ENCODE data around the gene RHOT1. TPM values are rescaled to one million over a fixed set of nuclear protein-coding genes. Genes with fewer than 3 reads are reported as not detected.

Gene RHOT1
- total RNA-seq, 1 donor from 2014 or later = 36.1 TPM

DNA sequence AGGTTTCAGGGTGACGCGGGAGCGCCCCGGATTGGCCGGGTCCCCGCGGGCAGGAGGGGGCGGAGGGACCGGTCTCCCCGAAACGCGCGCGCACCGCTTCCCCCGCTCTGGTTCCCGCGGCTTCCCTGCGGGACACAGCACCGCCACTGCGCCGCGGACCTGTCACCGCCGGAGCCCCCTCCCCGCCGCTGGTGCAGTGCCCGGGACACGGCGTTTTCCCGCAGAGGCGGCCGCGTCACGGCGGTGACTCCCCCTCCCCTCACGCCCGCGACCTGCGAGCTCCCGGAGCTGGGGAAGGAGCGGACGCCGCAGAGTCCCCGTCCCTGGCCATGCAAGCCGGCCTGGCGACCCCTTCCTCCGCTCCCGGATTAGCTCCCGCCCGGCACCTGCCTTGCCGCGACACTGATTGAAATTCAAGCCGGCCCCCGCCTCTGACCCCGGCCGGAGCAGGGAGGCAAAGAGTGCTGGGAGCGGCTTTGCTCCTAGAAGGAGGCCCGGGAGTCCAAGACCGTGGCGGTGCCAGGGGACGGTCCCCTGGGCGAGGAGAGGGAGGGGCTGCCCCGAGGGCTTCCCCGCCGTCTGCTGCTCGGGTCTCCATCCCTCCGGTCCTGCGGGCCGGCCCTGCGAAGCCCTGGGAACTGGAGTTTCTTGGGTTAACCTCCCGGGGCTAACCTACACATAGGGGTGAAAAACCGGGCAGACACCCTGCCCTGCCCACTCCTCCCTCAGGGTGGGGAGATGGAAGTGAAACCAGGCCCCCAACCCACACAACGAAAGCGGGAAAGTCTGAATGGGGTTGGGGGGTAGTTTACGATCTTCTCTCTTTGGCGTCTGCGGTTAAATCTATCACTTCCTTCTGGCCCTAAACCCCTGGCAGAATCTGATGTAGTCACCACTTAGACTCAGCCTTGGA lies 124.3 kb downstream of the RHOT1 start:
- Mint-ChIP-seq H3K36me3 (ENCODE audit: unreplicated experiment) (peaks cover 9% of the 10 kb centered on the region), H3K4me3 (ENCODE audit: unreplicated experiment) (peak overlapping the region; percentile 97), H3K4me1 (ENCODE audit: low read depth, unreplicated experiment) (peaks cover 52% of the 10 kb centered on the region), H3K27ac (ENCODE audit: unreplicated experiment) (peak overlapping the region; percentile 96), H3K27me3 (ENCODE audit: unreplicated experiment) (peaks cover 16% of the 10 kb centered on the region), H3K9me3 (ENCODE audit: unreplicated experiment) (peaks cover 36% of the 10 kb centered on the region)
- DNase-seq = peak; percentile 78
- TF ChIP-seq, protein P1, sequence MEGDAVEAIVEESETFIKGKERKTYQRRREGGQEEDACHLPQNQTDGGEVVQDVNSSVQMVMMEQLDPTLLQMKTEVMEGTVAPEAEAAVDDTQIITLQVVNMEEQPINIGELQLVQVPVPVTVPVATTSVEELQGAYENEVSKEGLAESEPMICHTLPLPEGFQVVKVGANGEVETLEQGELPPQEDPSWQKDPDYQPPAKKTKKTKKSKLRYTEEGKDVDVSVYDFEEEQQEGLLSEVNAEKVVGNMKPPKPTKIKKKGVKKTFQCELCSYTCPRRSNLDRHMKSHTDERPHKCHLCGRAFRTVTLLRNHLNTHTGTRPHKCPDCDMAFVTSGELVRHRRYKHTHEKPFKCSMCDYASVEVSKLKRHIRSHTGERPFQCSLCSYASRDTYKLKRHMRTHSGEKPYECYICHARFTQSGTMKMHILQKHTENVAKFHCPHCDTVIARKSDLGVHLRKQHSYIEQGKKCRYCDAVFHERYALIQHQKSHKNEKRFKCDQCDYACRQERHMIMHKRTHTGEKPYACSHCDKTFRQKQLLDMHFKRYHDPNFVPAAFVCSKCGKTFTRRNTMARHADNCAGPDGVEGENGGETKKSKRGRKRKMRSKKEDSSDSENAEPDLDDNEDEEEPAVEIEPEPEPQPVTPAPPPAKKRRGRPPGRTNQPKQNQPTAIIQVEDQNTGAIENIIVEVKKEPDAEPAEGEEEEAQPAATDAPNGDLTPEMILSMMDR (IDR thresholded peaks at IDR 0.05; ENCODE audit: partially characterized antibody, unreplicated experiment) = no peak

DNA sequence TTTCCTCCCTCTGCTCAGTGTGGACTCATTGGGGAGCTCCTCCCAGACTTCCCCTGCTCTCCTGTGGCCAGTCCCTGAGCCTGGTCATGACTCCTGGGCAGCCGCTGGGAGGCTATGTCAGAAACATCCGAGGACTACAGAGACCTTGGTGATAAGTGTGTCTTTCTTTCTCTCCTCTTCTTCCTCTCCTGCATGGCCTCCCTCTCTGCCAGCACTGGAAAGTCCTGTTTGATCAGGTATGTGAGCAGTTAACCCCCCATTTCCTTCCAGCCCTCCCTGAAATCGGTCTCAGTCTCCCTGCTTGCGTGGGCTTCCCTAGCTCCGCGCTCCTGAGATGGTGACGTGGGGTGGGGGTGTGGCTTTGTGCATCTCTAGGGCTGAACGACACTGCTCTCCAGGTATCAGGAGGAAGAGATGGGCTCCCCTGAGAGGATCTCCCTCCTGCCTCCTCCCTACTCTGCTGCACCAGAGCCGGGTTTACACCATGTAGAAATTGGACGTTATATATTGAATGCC lies 125.4 kb downstream of the RHOT1 start:
- peaks cover 9% of the 10 kb centered on the region for H3K36me3 Mint-ChIP-seq (ENCODE audit: unreplicated experiment)
- TF ChIP-seq, protein P1 (IDR thresholded peaks at IDR 0.05; ENCODE audit: partially characterized antibody, unreplicated experiment) = no peak
- H3K4me3 Mint-ChIP-seq (ENCODE audit: unreplicated experiment) = peak overlapping the region; percentile 97
- peak overlapping the region; percentile 96 for H3K27ac Mint-ChIP-seq (ENCODE audit: unreplicated experiment)
- peaks cover 54% of the 10 kb centered on the region for H3K4me1 Mint-ChIP-seq (ENCODE audit: low read depth, unreplicated experiment)
- H3K9me3 Mint-ChIP-seq (ENCODE audit: unreplicated experiment) = peaks cover 34% of the 10 kb centered on the region
- H3K27me3 Mint-ChIP-seq (ENCODE audit: unreplicated experiment) = peaks cover 16% of the 10 kb centered on the region
- peak; percentile 62 for DNase-seq

DNA sequence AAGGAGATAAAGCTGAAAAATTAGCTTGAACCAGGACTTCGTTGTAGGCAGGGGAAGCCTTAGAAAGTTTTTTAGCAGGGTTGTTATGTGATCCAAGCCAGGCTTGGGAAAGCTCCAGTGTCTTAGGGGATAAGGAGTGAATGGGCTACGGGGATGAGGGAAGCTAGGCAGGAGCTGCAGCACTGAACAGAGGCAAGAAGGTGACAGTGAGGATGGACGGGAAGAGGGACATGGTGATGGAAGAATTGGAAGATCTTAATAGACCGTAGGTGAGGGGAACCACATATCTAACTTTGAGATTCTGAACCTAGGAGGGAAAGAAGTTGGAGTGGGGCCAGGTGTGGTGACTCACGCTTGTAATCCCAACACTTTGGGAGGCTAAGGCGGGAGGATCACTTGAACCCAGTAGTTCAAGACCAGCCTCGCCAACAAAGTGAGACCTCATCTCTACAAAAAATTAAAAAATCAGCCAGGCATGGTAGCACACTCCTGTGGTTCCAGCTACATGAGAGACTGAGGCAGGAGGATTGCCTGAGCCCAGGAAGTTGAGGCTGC lies 126.5 kb downstream of the RHOT1 start:
- peaks cover 16% of the 10 kb centered on the region for H3K27me3 Mint-ChIP-seq (ENCODE audit: unreplicated experiment)
- H3K4me3 Mint-ChIP-seq (ENCODE audit: unreplicated experiment) = peak overlapping the region; percentile 97
- peaks cover 50% of the 10 kb centered on the region for H3K4me1 Mint-ChIP-seq (ENCODE audit: low read depth, unreplicated experiment)
- H3K36me3 Mint-ChIP-seq (ENCODE audit: unreplicated experiment) = peaks cover 5% of the 10 kb centered on the region
- DNase-seq = no peak
- TF ChIP-seq, protein P1 (IDR thresholded peaks at IDR 0.05; ENCODE audit: partially characterized antibody, unreplicated experiment) = no peak
- peak overlapping the region; percentile 96 for H3K27ac Mint-ChIP-seq (ENCODE audit: unreplicated experiment)
- H3K9me3 Mint-ChIP-seq (ENCODE audit: unreplicated experiment) = peaks cover 31% of the 10 kb centered on the region

DNA sequence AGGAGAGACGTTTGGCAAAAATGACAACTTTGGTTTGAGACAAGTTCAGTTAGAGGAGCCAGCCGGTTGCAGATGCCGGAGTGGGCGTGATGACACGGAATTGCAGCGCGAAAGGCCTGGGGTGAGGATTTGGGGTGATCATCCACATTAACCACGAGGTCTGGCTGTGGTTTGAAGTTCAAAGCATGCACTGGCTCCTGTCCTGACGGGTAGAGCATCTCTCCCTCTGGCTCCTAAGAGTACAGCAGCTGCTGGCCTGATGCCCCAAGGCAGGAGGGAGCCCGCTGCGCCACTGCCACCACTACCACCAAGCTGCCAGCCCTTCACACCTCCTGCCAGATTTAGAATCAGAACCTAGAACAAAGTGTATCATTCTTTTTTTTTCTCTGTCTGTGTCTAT lies 127.1 kb downstream of the RHOT1 start:
- peaks cover 50% of the 10 kb centered on the region for H3K4me1 Mint-ChIP-seq (ENCODE audit: low read depth, unreplicated experiment)
- H3K9me3 Mint-ChIP-seq (ENCODE audit: unreplicated experiment) = peaks cover 31% of the 10 kb centered on the region
- peak overlapping the region; percentile 15 for H3K27ac Mint-ChIP-seq (ENCODE audit: unreplicated experiment)
- H3K27me3 Mint-ChIP-seq (ENCODE audit: unreplicated experiment) = peaks cover 13% of the 10 kb centered on the region
- peak overlapping the region; percentile 97 for H3K4me3 Mint-ChIP-seq (ENCODE audit: unreplicated experiment)
- TF ChIP-seq, protein P1 (IDR thresholded peaks at IDR 0.05; ENCODE audit: partially characterized antibody, unreplicated experiment) = no peak
- no peak for DNase-seq
- H3K36me3 Mint-ChIP-seq (ENCODE audit: unreplicated experiment) = peaks cover 4% of the 10 kb centered on the region

Measured in glutamatergic neuron (in vitro differentiated cells).